GM04503 (cell line): ENCODE results near the gene CRHR2.

Source experiments
- DNase-seq: peaks from one replicate; pipeline ENCODE4 v3.0.0-alpha.2; 2012; ENCODE audit warnings: low read depth

CRHR2 gene

GRCh38 chr7:30706908-30707307 lies 24.7 kb upstream of the CRHR2 start:
- DNase-seq = no peak

GRCh38 chr7:30706316-30706715 lies 24.1 kb upstream of the CRHR2 start:
- no peak for DNase-seq

- DNase-seq = no peak
Observed at GRCh38 chr7:30705596-30705995, 23.3 kb upstream of the CRHR2 start.

- no peak for DNase-seq
Observed at GRCh38 chr7:30705008-30705407, 22.8 kb upstream of the CRHR2 start.

GRCh38 chr7:30703756-30704155 lies 21.5 kb upstream of the CRHR2 start:
- DNase-seq = no peak

GRCh38 chr7:30702200-30702599 lies 19.9 kb upstream of the CRHR2 start:
- no peak for DNase-seq

GRCh38 chr7:30700941-30701340 lies 18.7 kb upstream of the CRHR2 start:
- DNase-seq = no peak

- no peak for DNase-seq
Observed at GRCh38 chr7:30699706-30700495, 17.6 kb upstream of the CRHR2 start.

- DNase-seq = no peak
Observed at GRCh38 chr7:30698481-30698880, 16.2 kb upstream of the CRHR2 start.

GRCh38 chr7:30697719-30698460 lies 15.6 kb upstream of the CRHR2 start:
- DNase-seq = no peak

- no peak for DNase-seq
Observed at GRCh38 chr7:30694774-30695721, 12.8 kb upstream of the CRHR2 start.

GRCh38 chr7:30694218-30694745 lies 12.0 kb upstream of the CRHR2 start:
- DNase-seq = no peak

- no peak for DNase-seq
Observed at GRCh38 chr7:30692882-30693281, 10.6 kb upstream of the CRHR2 start.

GRCh38 chr7:30692438-30692837 lies 10.2 kb upstream of the CRHR2 start:
- no peak for DNase-seq

GRCh38 chr7:30690011-30690410 lies 7.8 kb upstream of the CRHR2 start:
- no peak for DNase-seq

- no peak for DNase-seq
Observed at GRCh38 chr7:30688718-30689221, 6.5 kb upstream of the CRHR2 start.

GRCh38 chr7:30687604-30688003 lies 5.3 kb upstream of the CRHR2 start:
- DNase-seq = no peak

- no peak for DNase-seq
Observed at GRCh38 chr7:30684351-30684750, 2.1 kb upstream of the CRHR2 start.

- DNase-seq = no peak
Observed at GRCh38 chr7:30683816-30684215, 1.6 kb upstream of the CRHR2 start.

GRCh38 chr7:30683306-30683705 lies 1.1 kb upstream of the CRHR2 start:
- DNase-seq = no peak

GRCh38 chr7:30681815-30682211 lies 443 bp downstream of the CRHR2 start:
- no peak for DNase-seq

- DNase-seq = no peak
Observed at GRCh38 chr7:30681331-30681797, 892 bp downstream of the CRHR2 start.
